ENCODE data around the gene PARD3.

GRCh38 chr10:34164029-34164428, 651.1 kb downstream of the PARD3 start:
- TF ChIP-seq POLR2A (IDR thresholded peaks at IDR 0.05) (no peak), CTCF (IDR thresholded peaks at IDR 0.05) (no peak)
